Stimulated activated CD4-positive, alpha-beta T cell treated with anti-CD3 and anti-CD28 coated beads, Interleukin-4, amount 100 ng/mL, for 24 hours (primary cell): Measurements from ENCODE around the gene AMFR.
A peak's percentile ranks its signal among the peaks of the same experiment; 100 is the strongest.

Experiments used
- DNase-seq: peaks from one replicate; pipeline ENCODE4 v3.0.0-alpha.2; 2020

The AMFR gene

GRCh38 chr16:56360117-56361008, 65.0 kb downstream of the AMFR start:
- DNase-seq: peak; percentile 2

GRCh38 chr16:56357765-56358322, 67.5 kb downstream of the AMFR start:
- no peak for DNase-seq

- DNase-seq: no peak
These were observed 68.0 kb downstream of the AMFR start for GRCh38 chr16:56357241-56357764.

- peak; percentile 50 for DNase-seq
These were observed 68.8 kb downstream of the AMFR start for GRCh38 chr16:56356276-56357240.

GRCh38 chr16:56355786-56356275, 69.5 kb downstream of the AMFR start:
- DNase-seq: no peak

GRCh38 chr16:56355221-56355620, 70.1 kb downstream of the AMFR start:
- DNase-seq: no peak

GRCh38 chr16:56354746-56355145, 70.6 kb downstream of the AMFR start:
- DNase-seq: no peak

- no peak for DNase-seq
These were observed 71.3 kb downstream of the AMFR start for GRCh38 chr16:56354016-56354415.

GRCh38 chr16:56353054-56353921, 72.1 kb downstream of the AMFR start:
- DNase-seq: no peak

GRCh38 chr16:56352351-56353053, 72.8 kb downstream of the AMFR start:
- DNase-seq: no peak

GRCh38 chr16:56351481-56351880, 73.9 kb downstream of the AMFR start:
- no peak for DNase-seq

GRCh38 chr16:56350491-56351405, 74.6 kb downstream of the AMFR start:
- no peak for DNase-seq

GRCh38 chr16:56349711-56350161, 75.6 kb downstream of the AMFR start:
- DNase-seq: no peak

GRCh38 chr16:56349086-56349415, 76.3 kb downstream of the AMFR start:
- no peak for DNase-seq

- no peak for DNase-seq
These were observed 76.9 kb downstream of the AMFR start for GRCh38 chr16:56348168-56349085.

GRCh38 chr16:56347670-56348069, 77.7 kb downstream of the AMFR start:
- DNase-seq: no peak

- DNase-seq: no peak
These were observed 78.2 kb downstream of the AMFR start for GRCh38 chr16:56347166-56347565.

- DNase-seq: no peak
These were observed 79.0 kb downstream of the AMFR start for GRCh38 chr16:56346131-56346890.
